Measurements from ENCODE around the gene DDX6. TPM values are rescaled to one million over a fixed set of nuclear protein-coding genes. Genes with fewer than 3 reads are reported as not detected.

Gene DDX6
- total and polyA plus RNA-seq, 2 donors (not counting 3 experiments of a cell fraction or from before 2014, with no cell fraction given) = 19.1 to 138 TPM

- dilution Hi-C loops (cut with MboI; ENCODE audit: extremely low pct_ligation_motif_present, low sequenced_read_pairs) (no loop called here), intact Hi-C loops (cut with micrococcal nuclease) (no loop called here)
- BruUV-seq (replicated peaks) = no TSS peak
- Histone ChIP-seq H3K79me2 (ENCODE audit: control insufficient read depth, insufficient read depth, low read length) (no peaks in the 10 kb centered on the region), H3K36me3 (ENCODE audit: control insufficient read depth in 2 of 2, extremely low read depth in 1 of 2, insufficient read depth in 2 of 2, low read length in 2 of 2) (no peaks in the 10 kb centered on the region), H3K9me1 (replicated peaks; ENCODE audit: control insufficient read depth, extremely low read depth, insufficient read depth, low read length) (no peaks in the 10 kb centered on the region), H3K9me3 (replicated peaks; ENCODE audit: control insufficient read depth, insufficient read depth, low read length) (no peaks in the 10 kb centered on the region), H2AFZ (ENCODE audit: low read depth, low read length) (no peak overlapping the region), H3K27ac (ENCODE audit: insufficient read depth, low read depth, low read length) (no peak overlapping the region), H3K9ac (replicated peaks; ENCODE audit: extremely low read depth, insufficient read depth, low read length) (no peak overlapping the region), H3K4me3 (replicated peaks in 1 of 3; ENCODE audit: insufficient read depth in 1 of 3, low read depth in 1 of 3, low read length in 3 of 3) (no peak overlapping the region), H3K4me2 (ENCODE audit: insufficient read depth, low read length) (no peak overlapping the region), H3K27me3 (ENCODE audit: control insufficient read depth in 2 of 2, insufficient read depth in 2 of 2, low read length in 2 of 2) (peaks cover 3 to 5% of the 10 kb centered on the region in 2 experiments), H3K4me1 (ENCODE audit: control insufficient read depth, extremely low read depth, insufficient read depth, low read length) (no peaks in the 10 kb centered on the region), H4K20me1 (replicated peaks; ENCODE audit: control insufficient read depth, extremely low read depth, insufficient read depth, low read length) (no peaks in the 10 kb centered on the region)
- POLR2A ChIA-PET = no interaction called here
- no peak for FAIRE-seq
- CTCF ChIA-PET = no interaction called here
- TF ChIP-seq JUN (IDR thresholded peaks at IDR 0.05; ENCODE audit: borderline replicate concordance, insufficient read depth, insufficient read length, low read depth) (no peak), CTCF (IDR thresholded peaks at IDR 0.05; ENCODE audit: extremely low read depth in 1 of 2, insufficient read depth in 1 of 2, low read depth in 1 of 2, low read length in 2 of 2) (no peak), MAX (IDR thresholded peaks at IDR 0.05; ENCODE audit: insufficient read depth, insufficient read length) (no peak), FOS (IDR thresholded peaks at IDR 0.05; ENCODE audit: borderline replicate concordance, insufficient read depth, low read length) (no peak), POLR2AphosphoS5 (IDR thresholded peaks at IDR 0.05; ENCODE audit: insufficient read depth, low read depth, low read length) (no peak), MYC (IDR thresholded peaks at IDR 0.05; ENCODE audit: low read depth, low read length) (no peak), POLR2A (IDR thresholded peaks at IDR 0.05; ENCODE audit: low read depth, low read length) (no peak), EZH2 (IDR thresholded peaks at IDR 0.05; ENCODE audit: borderline replicate concordance, low read depth, low read length, severe bottlenecking) (no peak), GATA2 (IDR thresholded peaks at IDR 0.05; ENCODE audit: insufficient read depth, insufficient read length, low read depth, low read length) (no peak)
- no peak for DNase-seq (ENCODE audit: low read depth, low spot score)
Measured at GRCh38 chr11:118703563-118704106, 87.3 kb downstream of the DDX6 start.
